RWPE1 (cell line): Measurements from ENCODE around the gene SPR.

Source experiments
- CTCF ChIA-PET: fragments of 350-600 bp; sonication (Branson Sonifier 250); formaldehyde crosslinking; extraction: SDS; loops from one replicate; lab custom pipeline; 2021; lab: Yijun Ruan, JAX
- POLR2A ChIA-PET: fragments of 400-600 bp; formaldehyde crosslinking; extraction: SDS; loops from one replicate; lab custom pipeline; 2020; ENCODE audit warnings: antibody characterized with exemption; ENCODE audit not compliant: low non-redundant PET; lab: Yijun Ruan, JAX
- DNase-seq: peaks from one replicate; pipeline ENCODE4 v3.0.0; 2012; ENCODE audit warnings: low spot score
- H3K27ac ChIP-seq: fragments of 450-650 bp; 2 replicates; pipeline ENCODE4 v1.5.1; 2017
- TF ChIP-seq, protein P1 (sequence below): fragments of 450-650 bp; conservative IDR thresholded peaks from 2 replicates; pipeline ENCODE4 v1.5.1; 2017; ENCODE audit warnings: low read depth, mild to moderate bottlenecking

Gene SPR

DNA sequence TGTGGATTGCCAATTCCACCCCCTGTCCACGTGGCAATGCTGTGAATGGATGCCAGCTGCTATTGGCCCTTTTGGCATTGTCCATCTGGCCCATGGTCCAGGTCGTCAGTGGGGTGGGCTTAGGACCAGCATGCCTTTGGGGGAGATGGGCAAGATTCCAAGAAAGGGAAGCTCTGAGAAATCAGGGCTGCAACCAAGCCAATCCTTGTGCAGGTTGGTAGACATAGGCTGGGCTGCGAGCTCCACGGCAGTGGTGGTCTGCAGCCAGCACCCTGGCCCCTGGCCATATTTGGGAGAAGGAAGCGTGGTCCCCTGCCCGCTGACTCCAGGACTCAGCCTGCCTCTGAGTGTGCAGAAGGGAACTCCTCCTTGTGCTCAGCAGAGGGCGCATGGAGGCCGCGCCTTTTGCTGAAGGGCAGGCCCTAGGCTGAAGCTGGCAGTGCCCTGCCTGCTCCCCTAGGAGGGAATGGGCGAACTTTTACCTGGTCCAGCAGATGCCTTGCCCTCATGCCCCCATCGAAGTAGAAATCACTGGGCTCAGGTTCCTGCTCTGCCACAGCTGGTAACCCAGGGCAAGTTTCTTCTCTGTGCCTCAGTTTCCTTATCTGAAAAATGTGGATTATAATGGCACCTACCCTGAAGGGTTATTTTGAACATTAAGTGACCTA lies 5.4 kb downstream of the SPR start:
- TF ChIP-seq, protein P1, sequence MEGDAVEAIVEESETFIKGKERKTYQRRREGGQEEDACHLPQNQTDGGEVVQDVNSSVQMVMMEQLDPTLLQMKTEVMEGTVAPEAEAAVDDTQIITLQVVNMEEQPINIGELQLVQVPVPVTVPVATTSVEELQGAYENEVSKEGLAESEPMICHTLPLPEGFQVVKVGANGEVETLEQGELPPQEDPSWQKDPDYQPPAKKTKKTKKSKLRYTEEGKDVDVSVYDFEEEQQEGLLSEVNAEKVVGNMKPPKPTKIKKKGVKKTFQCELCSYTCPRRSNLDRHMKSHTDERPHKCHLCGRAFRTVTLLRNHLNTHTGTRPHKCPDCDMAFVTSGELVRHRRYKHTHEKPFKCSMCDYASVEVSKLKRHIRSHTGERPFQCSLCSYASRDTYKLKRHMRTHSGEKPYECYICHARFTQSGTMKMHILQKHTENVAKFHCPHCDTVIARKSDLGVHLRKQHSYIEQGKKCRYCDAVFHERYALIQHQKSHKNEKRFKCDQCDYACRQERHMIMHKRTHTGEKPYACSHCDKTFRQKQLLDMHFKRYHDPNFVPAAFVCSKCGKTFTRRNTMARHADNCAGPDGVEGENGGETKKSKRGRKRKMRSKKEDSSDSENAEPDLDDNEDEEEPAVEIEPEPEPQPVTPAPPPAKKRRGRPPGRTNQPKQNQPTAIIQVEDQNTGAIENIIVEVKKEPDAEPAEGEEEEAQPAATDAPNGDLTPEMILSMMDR = peak; percentile 84
- POLR2A ChIA-PET = no interaction called here
- no peak overlapping the region for H3K27ac ChIP-seq
- CTCF ChIA-PET = interaction anchor here (0.5 to 4.5 kb wide), 30 partner anchors 9 to 1276 kb away, joined by 3 to 39 read pairs (median 4); partner anchors contain the start of gene EMX1
- DNase-seq = peak; percentile 80

DNA sequence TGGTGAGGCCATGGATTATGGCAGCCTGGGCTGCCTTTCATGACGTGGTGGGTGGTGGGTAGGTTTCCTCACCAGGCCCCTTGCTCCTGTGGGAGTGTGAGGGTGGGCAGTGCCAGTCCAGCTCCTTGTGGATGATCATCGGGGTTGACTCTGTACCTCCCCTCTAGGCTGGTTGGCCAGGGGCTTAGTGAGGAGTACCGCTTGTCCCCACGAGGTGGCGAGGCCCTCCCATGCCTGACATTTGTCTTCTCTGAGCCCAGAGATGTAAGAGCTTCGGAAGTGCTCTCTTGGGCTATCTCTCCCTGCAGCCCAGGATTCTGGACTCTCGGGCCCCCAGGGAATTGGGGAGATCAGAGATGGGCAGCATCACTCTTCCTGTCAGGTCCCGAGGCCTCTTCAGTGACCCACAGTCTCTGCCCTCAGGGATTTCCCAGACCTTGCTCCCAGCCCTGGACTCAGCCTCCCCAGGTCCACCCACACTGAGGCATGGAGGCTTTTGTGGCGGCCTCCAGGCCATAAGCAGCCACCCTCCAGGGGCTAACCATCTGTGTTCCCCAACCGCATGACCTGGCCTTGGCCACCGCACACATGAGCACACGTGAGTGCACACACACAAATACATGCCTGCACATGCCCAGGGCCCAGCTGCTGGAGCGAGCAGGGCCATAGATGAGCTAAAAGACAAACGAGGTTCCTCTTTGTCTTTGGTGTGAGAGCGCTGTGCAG lies 6.5 kb downstream of the SPR start:
- POLR2A ChIA-PET = no interaction called here

DNA sequence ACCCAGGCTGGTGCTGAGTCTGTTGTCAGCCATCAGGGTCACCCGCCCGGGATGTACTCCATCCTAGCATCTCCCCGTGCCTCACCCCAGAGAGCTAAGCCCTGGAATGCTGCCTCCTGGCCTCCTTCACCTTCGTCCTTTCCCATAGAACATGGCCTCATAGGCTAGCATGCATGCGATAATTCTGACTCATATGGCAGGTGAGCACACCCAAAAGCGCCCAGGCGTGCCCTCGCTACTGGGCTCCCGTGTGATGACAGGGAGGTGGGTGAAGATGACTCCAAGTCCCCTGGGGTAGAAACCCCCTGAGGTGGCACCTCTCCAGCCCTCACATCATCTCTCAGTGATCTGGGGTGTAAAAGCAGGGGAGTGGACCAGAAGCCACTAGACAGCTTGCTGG lies 7.3 kb downstream of the SPR start:
- POLR2A ChIA-PET = no interaction called here
- TF ChIP-seq, protein P1 = no peak
- DNase-seq = no peak
- H3K27ac ChIP-seq = no peak overlapping the region
- CTCF ChIA-PET = interaction anchor here (0.6 to 4.5 kb wide), 10 partner anchors 15 to 905 kb away, joined by 3 to 39 read pairs (median 5); partner anchors contain the start of gene EMX1

More for the DNA sequence above, 6.5 kb downstream of the SPR start:
- TF ChIP-seq, protein P1 = peak; percentile 46
- CTCF ChIA-PET = interaction anchor here (0.5 to 4.5 kb wide), 21 partner anchors 9 to 318 kb away, joined by 3 to 39 read pairs (median 4); partner anchors contain the start of gene EMX1
- peak; percentile 50 for DNase-seq
- no peak overlapping the region for H3K27ac ChIP-seq

DNA sequence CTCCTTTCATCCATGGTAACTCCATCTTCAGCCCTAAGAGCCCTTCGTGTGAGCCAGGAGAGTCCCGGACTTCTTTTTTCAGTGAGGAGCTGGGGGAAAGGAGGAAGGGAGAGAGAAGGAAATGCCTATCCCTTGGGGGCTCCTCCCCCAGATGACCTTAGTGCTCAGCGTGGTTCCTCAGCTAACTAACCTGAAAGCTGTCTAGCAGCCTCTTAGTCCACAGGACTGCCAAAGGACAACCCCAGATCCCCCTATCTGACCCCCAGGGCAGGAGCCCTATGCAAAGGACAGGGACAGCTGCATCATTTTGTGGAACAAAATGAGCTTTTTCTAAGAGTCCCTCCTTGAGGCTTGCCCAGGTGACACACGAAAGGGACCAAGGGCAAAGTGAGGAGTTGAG lies 7.9 kb downstream of the SPR start:
- CTCF ChIA-PET = interaction anchor here (0.5 to 3.2 kb wide), 8 partner anchors 9 to 906 kb away, joined by 3 to 39 read pairs (median 5); no protein-coding TSS in a partner anchor

DNA sequence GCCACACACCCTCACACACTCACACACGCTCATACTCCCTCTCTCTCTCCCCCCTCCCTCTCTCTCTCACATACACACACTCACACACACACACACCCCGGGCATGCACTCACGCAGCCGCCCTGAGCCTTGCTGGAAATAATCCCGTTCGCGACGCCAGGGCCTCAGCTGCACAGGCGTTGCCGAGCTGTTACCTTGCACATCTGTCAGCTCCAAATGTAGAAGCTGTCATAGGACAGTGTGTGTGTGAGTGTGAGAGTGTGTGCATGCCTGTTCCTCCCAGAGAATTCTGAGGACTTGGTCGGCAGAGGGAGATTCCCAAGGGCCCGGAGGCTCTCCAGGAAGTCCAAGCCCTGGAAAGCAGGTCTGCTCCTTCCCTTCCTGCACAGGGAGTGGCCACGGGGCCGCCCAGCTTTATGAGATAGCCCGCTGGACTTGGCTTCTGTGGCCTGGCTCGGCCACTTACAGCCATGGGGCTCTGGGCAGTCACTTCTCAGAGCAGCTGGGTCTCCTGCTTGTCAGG lies 8.6 kb downstream of the SPR start:
- ChIA-PET POLR2A (no interaction called here), CTCF (interaction anchor here (0.5 to 1.5 kb wide), 5 partner anchors 10 to 282 kb away, joined by 3 to 5 read pairs (median 4); no protein-coding TSS in a partner anchor)
- TF ChIP-seq, protein P1 = no peak
- DNase-seq = no peak
- no peak overlapping the region for H3K27ac ChIP-seq

More for the DNA sequence above, 7.9 kb downstream of the SPR start:
- POLR2A ChIA-PET = no interaction called here
- no peak overlapping the region for H3K27ac ChIP-seq
- DNase-seq = no peak
- TF ChIP-seq, protein P1 = no peak

DNA sequence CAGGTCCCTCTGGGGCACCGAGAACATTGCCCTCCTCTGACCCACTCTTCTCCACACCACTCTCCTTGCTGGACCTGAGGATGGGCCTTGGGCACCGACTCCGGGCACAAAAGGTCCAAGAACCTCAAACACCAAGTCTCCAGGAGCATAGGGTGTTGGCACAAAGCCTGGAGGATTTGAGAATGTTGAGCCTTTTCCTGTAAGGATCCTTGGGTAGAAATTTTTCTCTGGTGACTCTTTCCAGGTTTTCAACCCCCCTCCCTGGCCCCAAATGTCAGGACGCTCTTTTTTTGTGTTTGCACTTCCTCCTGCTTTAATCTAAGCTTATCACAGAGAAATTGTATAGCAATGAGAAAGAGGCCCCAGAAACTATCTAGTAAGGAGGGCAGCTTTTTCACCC lies 9.2 kb downstream of the SPR start:
- TF ChIP-seq, protein P1 = no peak

More for the DNA sequence above, 9.2 kb downstream of the SPR start:
- no peak overlapping the region for H3K27ac ChIP-seq
- POLR2A ChIA-PET = no interaction called here
- CTCF ChIA-PET = interaction anchor here (0.7 to 1.5 kb wide), 4 partner anchors 56 to 360 kb away, joined by 3 to 5 read pairs (median 4); no protein-coding TSS in a partner anchor
- no peak for DNase-seq
